Stomach (tissue), 9 donors: ENCODE data around the gene TMEM51. TPM values are rescaled to one million over a fixed set of nuclear protein-coding genes. Genes with fewer than 3 reads are reported as not detected.

Experiments
- DNase-seq, 2 donors: peaks; one replicate each; pipeline versions ENCODE4 v3.0.0 to v3.0.0-alpha.2; 2013 to 2019
- H3K27ac ChIP-seq, 5 donors: fragments of 200-600 bp in 4 of 5; sonication (generic) in 4 of 5; one replicate each; pipeline ENCODE4 v1.5.1; 2013 to 2019; ENCODE audit warnings: mild to moderate bottlenecking in 1 of 5, moderate library complexity in 1 of 5
- H3K27me3 ChIP-seq, 3 donors: fragments of 200-600 bp; sonication (generic); one replicate each; pipeline ENCODE4 v1.5.1; 2017 to 2019; ENCODE audit warnings: mixed run types in 1 of 3
- H3K36me3 ChIP-seq, 4 donors: fragments of 200-600 bp; sonication (generic); 1 replicate in 3 of 4; 2 replicates in 1 of 4; pipeline ENCODE4 v1.5.1; 2016 to 2019
- H3K4me1 ChIP-seq, 4 donors: fragments of 200-600 bp; sonication (generic); one replicate each; pipeline ENCODE4 v1.5.1; 2016 to 2019
- H3K4me3 ChIP-seq, 4 donors: fragments of 200-600 bp; sonication (generic) in 3 of 4; one replicate each; pipeline ENCODE4 v1.5.1; 2016 to 2019; ENCODE audit warnings: mild to moderate bottlenecking in 1 of 4
- H3K9me3 ChIP-seq, 4 donors: fragments of 200-600 bp; sonication (generic); one replicate each; pipeline ENCODE4 v1.5.1; 2016 to 2019
- CTCF ChIP-seq, 7 experiments: fragments of 450-650 bp in 4 of 7; fragments of 200-600 bp in 3 of 7; sonication (generic) in 3 of 7; IDR thresholded peaks; one replicate each; pipeline ENCODE4 v1.5.1; 2016 to 2019; ENCODE audit warnings: antibody characterized with exemption in 7 of 7, control low read depth in 2 of 7, mild to moderate bottlenecking in 1 of 7
- EP300 ChIP-seq: sonication (generic); formaldehyde crosslinking; IDR thresholded peaks from one replicate; pipeline ENCODE4 v1.6.1; 2017; ENCODE audit warnings: antibody characterized with exemption
- POLR2A ChIP-seq, 4 donors: fragments of 450-650 bp; IDR thresholded peaks; one replicate each; pipeline ENCODE4 v1.6.1; 2016; ENCODE audit warnings: antibody characterized with exemption in 4 of 4, control low read depth in 2 of 4, mild to moderate bottlenecking in 1 of 4, moderate library complexity in 1 of 4
- POLR2AphosphoS5 ChIP-seq, 3 donors: sonication (generic); formaldehyde crosslinking; IDR thresholded peaks; one replicate each; pipeline ENCODE4 v1.6.1; 2016; ENCODE audit warnings: antibody characterized with exemption in 3 of 3
- WGBS, 5 donors: extraction: QIAGEN DNeasy Blood & Tissue Kit in 3 of 5; methylation state at CpG; one replicate each; pipeline versions ENCODE4 v1.1.5 to v1.1.7; 2013 to 2018; 5-methylcytosine and 5-hydroxymethylcytosine counted together
- intact Hi-C: fragments of 100-400 bp; cut with DNase I; formaldehyde crosslinking; loops from one replicate; pipeline ENCODE4 v1.15.1; 2023; ENCODE audit warnings: low total_unique reads
- polyA plus RNA-seq, 3 donors: library from polyadenylated mRNA; stranded (reverse); fragments of 200-250 nt; gene quantifications; one replicate each; pipeline ENCODE4 v1.2.3, GENCODE V29; 2013
- total RNA-seq, 5 donors: library from RNA; depleted of rRNA; stranded (reverse); fragments of >200 nt; gene quantifications; one replicate each; pipeline versions ENCODE4 v1.1.0 to v1.2.3, GENCODE V29; 2014 to 2016
- donor health status: healthy with polysubstance abuse.
- donor health status: Bipolar disorder and iron deficiency.
- donor health status: healthy.

Gene TMEM51
- total and polyA plus RNA-seq, 8 donors: 1.2 to 32.2 (median 15.1) TPM

GRCh38 chr1:15197591-15198447 is 44.3 kb downstream of the TMEM51 start:
- H3K4me1 ChIP-seq: peaks cover 53 to 86% (median 69%) of the 10 kb centered on the region in 4 donors
- no peaks in the 10 kb centered on the region for H3K9me3 ChIP-seq
- no peak for DNase-seq
- no peak overlapping the region for H3K4me3 ChIP-seq
- TF ChIP-seq POLR2A (IDR thresholded peaks at IDR 0.05) (no peak), CTCF (IDR thresholded peaks at IDR 0.05) (no peak), EP300 (no peak), POLR2AphosphoS5 (IDR thresholded peaks at IDR 0.05) (no peak)
- WGBS, 5 donors: 52 to 64% (median 61%) methylated on average over 12 of the region's 12 CpGs
- H3K27me3 ChIP-seq: no peaks in the 10 kb centered on the region
- intact Hi-C loops: loop anchor here (5.0 kb wide), 1 partner anchor 41 kb away; no protein-coding TSS in a partner anchor
- peak overlapping the region; percentile 84 to 95 (median 90) for H3K27ac ChIP-seq
- H3K36me3 ChIP-seq: peaks cover 0 to 10% (median 0%) of the 10 kb centered on the region in 4 donors

GRCh38 chr1:15198684-15199083 is 45.1 kb downstream of the TMEM51 start:
- H3K9me3 ChIP-seq: no peaks in the 10 kb centered on the region
- no peaks in the 10 kb centered on the region for H3K27me3 ChIP-seq
- H3K4me1 ChIP-seq: peaks cover 56 to 87% (median 71%) of the 10 kb centered on the region in 4 donors
- peak in 1 of 2 donors; percentile 80 for DNase-seq
- H3K36me3 ChIP-seq: peaks cover 0 to 10% (median 0%) of the 10 kb centered on the region in 4 donors
- WGBS, 5 donors: 37 to 67% (median 47%) methylated on average over 8 of the region's 8 CpGs
- peak overlapping the region; percentile 84 to 95 (median 90) for H3K27ac ChIP-seq
- H3K4me3 ChIP-seq: no peak overlapping the region
- TF ChIP-seq POLR2AphosphoS5 (IDR thresholded peaks at IDR 0.05): peak in 2 of 3 donors; percentile 61 to 75
- no peak for TF ChIP-seq EP300
- intact Hi-C loops: loop anchor here (5.0 kb wide), 1 partner anchor 41 kb away; no protein-coding TSS in a partner anchor

GRCh38 chr1:15201221-15201620 is 47.7 kb downstream of the TMEM51 start:
- no peak for DNase-seq
- intact Hi-C loops: no loop called here
- Histone ChIP-seq H3K27me3 (no peaks in the 10 kb centered on the region), H3K36me3 (peaks cover 0 to 1% (median 0%) of the 10 kb centered on the region in 4 donors), H3K4me3 (no peak overlapping the region), H3K4me1 (peaks cover 58 to 100% (median 84%) of the 10 kb centered on the region in 4 donors), H3K9me3 (no peaks in the 10 kb centered on the region), H3K27ac (peak overlapping the region; percentile 69 to 95 (median 89))
- no peak for TF ChIP-seq POLR2A (IDR thresholded peaks at IDR 0.05)
- no peak for TF ChIP-seq POLR2AphosphoS5 (IDR thresholded peaks at IDR 0.05)
- no peak for TF ChIP-seq CTCF (IDR thresholded peaks at IDR 0.05)
- TF ChIP-seq EP300: no peak
- 18 to 43% (median 29%) methylated on average over 4 of the region's 4 CpGs for WGBS, 5 donors

- Histone ChIP-seq H3K27me3 (no peaks in the 10 kb centered on the region), H3K4me3 (no peak overlapping the region), H3K27ac (peak overlapping the region; percentile 69 to 95 (median 89)), H3K4me1 (peaks cover 65 to 100% (median 84%) of the 10 kb centered on the region in 4 donors), H3K9me3 (no peaks in the 10 kb centered on the region), H3K36me3 (no peaks in the 10 kb centered on the region)
- 28 to 41% (median 31%) methylated on average over 13 of the region's 13 CpGs for WGBS, 5 donors
- intact Hi-C loops: no loop called here
- peak; percentile 86 to 89 for DNase-seq
- TF ChIP-seq POLR2AphosphoS5 (IDR thresholded peaks at IDR 0.05): peak; percentile 26 to 92 (median 82)
- peak in 3 of 7 experiments; percentile 14 to 35 (median 30) for TF ChIP-seq CTCF (IDR thresholded peaks at IDR 0.05)
- TF ChIP-seq POLR2A (IDR thresholded peaks at IDR 0.05): no peak
- TF ChIP-seq EP300: no peak
Measured at GRCh38 chr1:15201849-15202551, 48.5 kb downstream of the TMEM51 start.
